Measurements from ENCODE around the gene DROSHA. TPM values are rescaled to one million over a fixed set of nuclear protein-coding genes. Genes with fewer than 3 reads are reported as not detected.

The DROSHA gene
- total and polyA plus RNA-seq, 2 experiments from 2014 or later = 27.7 to 42.1 TPM

DNA sequence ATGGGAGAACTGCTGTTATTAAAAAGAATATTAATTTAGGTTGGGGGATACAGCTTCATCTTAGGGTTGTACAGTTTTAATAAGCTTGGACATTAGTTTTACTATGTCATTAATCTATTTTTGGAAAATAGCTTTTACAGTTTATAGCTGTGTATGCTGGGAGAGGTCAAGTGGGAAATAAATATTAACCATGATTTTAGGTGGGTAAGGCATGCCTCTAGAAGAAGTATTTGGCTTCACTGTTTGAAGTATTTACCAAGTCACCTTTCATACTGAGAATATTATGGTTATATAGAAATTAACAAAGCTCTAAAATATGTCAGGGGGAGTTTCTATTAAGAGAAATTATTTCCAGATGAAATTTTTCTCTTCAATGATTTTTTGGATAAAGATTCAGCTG lies 5.5 kb upstream of the DROSHA start:
- Histone ChIP-seq H3K4me1 (ENCODE audit: low read depth) (peaks cover 6% of the 10 kb centered on the region), H3K9me3 (ENCODE audit: low read depth) (no peaks in the 10 kb centered on the region), H3K27ac (no peak overlapping the region), H3K4me3 (no peak overlapping the region), H3K36me3 (peaks cover 57% of the 10 kb centered on the region), H3K27me3 (no peaks in the 10 kb centered on the region)
- no peak for DNase-seq (ENCODE audit: low read depth in 1 of 2, low spot score in 1 of 2)
- TF ChIP-seq, protein P1, sequence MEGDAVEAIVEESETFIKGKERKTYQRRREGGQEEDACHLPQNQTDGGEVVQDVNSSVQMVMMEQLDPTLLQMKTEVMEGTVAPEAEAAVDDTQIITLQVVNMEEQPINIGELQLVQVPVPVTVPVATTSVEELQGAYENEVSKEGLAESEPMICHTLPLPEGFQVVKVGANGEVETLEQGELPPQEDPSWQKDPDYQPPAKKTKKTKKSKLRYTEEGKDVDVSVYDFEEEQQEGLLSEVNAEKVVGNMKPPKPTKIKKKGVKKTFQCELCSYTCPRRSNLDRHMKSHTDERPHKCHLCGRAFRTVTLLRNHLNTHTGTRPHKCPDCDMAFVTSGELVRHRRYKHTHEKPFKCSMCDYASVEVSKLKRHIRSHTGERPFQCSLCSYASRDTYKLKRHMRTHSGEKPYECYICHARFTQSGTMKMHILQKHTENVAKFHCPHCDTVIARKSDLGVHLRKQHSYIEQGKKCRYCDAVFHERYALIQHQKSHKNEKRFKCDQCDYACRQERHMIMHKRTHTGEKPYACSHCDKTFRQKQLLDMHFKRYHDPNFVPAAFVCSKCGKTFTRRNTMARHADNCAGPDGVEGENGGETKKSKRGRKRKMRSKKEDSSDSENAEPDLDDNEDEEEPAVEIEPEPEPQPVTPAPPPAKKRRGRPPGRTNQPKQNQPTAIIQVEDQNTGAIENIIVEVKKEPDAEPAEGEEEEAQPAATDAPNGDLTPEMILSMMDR (IDR thresholded peaks at IDR 0.05; ENCODE audit: low read depth, low read length) = no peak

DNA sequence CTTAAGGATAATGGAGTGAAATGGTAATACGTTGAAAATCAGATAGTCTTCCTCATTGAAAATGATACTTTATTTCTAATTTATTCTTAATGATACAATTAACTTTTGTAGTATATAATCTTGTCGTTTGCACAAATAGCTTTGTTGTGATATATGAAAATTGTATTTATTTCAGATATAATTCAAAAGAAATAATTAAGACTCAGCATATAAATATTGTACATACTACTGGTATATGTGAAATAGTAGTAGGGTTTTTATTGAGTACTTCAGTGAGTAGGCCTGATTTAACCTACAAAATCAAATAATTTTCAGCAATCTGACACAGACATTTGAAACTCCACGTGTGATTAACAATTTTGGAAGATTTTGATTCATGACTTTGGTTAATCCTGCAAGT lies 5.0 kb upstream of the DROSHA start:
- Histone ChIP-seq H3K36me3 (peaks cover 56% of the 10 kb centered on the region), H3K27me3 (no peaks in the 10 kb centered on the region), H3K4me1 (ENCODE audit: low read depth) (peaks cover 6% of the 10 kb centered on the region), H3K27ac (no peak overlapping the region), H3K9me3 (ENCODE audit: low read depth) (no peaks in the 10 kb centered on the region), H3K4me3 (no peak overlapping the region)
- no peak for DNase-seq (ENCODE audit: low read depth in 1 of 2, low spot score in 1 of 2)
- TF ChIP-seq, protein P1 (IDR thresholded peaks at IDR 0.05; ENCODE audit: low read depth, low read length) = no peak

DNA sequence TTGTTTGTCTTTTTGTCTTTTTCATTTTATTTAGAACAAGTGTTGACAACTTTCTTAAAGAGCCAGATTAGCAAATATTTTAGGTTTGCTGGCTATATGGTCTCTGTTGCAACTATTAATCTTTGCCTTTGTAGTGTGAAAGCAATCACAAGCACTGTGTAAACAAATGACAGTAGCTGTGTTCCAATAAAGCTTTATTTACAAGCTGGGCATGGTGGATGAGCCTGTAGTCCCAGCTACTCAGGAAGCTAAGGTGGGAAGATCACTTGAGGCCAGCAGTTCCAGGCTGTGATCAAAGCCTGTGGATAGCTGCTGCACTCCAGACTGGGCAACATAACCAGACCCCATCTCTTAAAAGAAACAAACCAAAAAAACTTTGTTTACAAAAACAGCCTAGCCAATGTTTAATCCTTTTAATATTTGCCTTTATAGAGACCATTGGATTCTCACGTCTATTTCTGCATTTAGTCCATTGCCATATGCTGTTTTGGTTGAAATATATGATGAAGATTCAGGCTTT lies 2.7 kb upstream of the DROSHA start:
- DNase-seq (ENCODE audit: low read depth in 1 of 2, low spot score in 1 of 2) = no peak
- Histone ChIP-seq H3K36me3 (peaks cover 35% of the 10 kb centered on the region), H3K9me3 (ENCODE audit: low read depth) (no peaks in the 10 kb centered on the region), H3K4me1 (ENCODE audit: low read depth) (peaks cover 11% of the 10 kb centered on the region), H3K4me3 (no peak overlapping the region), H3K27ac (no peak overlapping the region), H3K27me3 (no peaks in the 10 kb centered on the region)
- TF ChIP-seq, protein P1 (IDR thresholded peaks at IDR 0.05; ENCODE audit: low read depth, low read length) = no peak

GRCh38 chr5:31531543-31531887 lies 378 bp downstream of the DROSHA start:
- H3K4me3 ChIP-seq = peak overlapping the region; percentile 93
- H3K4me1 ChIP-seq (ENCODE audit: low read depth) = peaks cover 11% of the 10 kb centered on the region
- no peaks in the 10 kb centered on the region for H3K27me3 ChIP-seq
- H3K27ac ChIP-seq = peak overlapping the region; percentile 70
- H3K9me3 ChIP-seq (ENCODE audit: low read depth) = no peaks in the 10 kb centered on the region
- H3K36me3 ChIP-seq = peaks cover 39% of the 10 kb centered on the region
- DNase-seq (ENCODE audit: low read depth in 1 of 2, low spot score in 1 of 2) = peak; percentile 26 to 44
- TF ChIP-seq, protein P1 (IDR thresholded peaks at IDR 0.05; ENCODE audit: low read depth, low read length) = no peak

DNA sequence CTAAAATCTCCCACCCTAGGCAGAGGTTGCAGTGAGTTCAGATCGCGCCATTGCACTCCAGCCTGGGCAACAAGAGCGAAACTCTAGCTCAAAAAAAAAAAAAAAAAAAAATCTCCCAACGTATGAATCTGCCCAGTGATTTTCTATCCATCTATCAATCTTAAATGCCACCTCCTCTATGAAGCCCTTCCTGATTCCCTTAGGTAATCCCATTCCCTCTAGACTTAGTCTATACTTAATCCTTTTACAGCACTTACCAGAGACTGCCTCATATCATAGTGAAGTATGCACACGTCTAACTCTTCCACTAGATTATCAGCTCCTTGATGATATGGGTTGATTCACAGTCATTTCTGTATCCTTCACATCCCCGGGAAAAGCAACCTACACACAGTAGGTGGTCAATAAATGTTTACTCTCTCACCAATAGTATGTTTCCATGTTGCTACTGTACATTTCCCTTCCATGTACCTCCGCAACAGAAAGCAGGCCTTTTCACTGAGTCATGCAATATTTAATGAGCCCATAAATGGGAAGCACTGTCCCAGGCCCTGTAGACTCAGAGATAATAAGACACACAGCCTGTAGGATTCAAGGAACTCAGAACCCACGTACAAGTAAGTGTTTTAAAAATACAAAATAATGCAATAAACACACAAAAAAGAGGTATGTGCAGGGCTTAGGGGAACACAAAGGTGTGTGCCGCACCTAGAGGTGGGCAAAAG lies 1.2 kb downstream of the DROSHA start:
- no peak for DNase-seq (ENCODE audit: low read depth in 1 of 2, low spot score in 1 of 2)
- H3K9me3 ChIP-seq (ENCODE audit: low read depth) = no peaks in the 10 kb centered on the region
- TF ChIP-seq, protein P1 (IDR thresholded peaks at IDR 0.05; ENCODE audit: low read depth, low read length) = no peak
- H3K36me3 ChIP-seq = peaks cover 35% of the 10 kb centered on the region
- peak overlapping the region; percentile 93 for H3K4me3 ChIP-seq
- peak overlapping the region; percentile 70 for H3K27ac ChIP-seq
- no peaks in the 10 kb centered on the region for H3K27me3 ChIP-seq
- H3K4me1 ChIP-seq (ENCODE audit: low read depth) = peaks cover 11% of the 10 kb centered on the region
